ENCODE results near the gene VWA5B2. TPM values are rescaled to one million over a fixed set of nuclear protein-coding genes. Genes with fewer than 3 reads are reported as not detected.

VWA5B2 gene
- total and polyA plus RNA-seq, 4 donors = 0.12 to 1.7 (median 0.86) TPM

DNA sequence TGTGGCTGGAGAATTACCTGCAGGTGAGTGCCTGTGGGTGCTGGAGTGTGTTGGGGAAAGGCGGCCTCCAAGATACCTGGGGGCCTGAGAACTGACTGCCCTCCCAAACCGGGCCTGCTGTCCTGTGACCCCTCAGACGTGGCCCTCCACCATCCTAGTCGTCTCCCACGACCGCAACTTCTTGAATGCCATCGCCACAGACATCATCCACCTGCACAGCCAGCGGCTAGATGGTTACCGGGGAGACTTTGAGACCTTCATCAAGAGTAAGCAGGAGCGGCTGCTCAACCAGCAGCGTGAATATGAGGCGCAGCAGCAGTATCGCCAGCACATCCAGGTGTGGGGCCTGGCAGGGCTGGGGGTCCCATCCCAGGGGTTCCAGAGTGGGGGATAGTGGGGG lies 40.0 kb upstream of the VWA5B2 start:
- H3K9ac ChIP-seq (ENCODE audit: insufficient read depth in 1 of 2, low read length in 2 of 2) = no peak overlapping the region
- TF ChIP-seq, protein P1, sequence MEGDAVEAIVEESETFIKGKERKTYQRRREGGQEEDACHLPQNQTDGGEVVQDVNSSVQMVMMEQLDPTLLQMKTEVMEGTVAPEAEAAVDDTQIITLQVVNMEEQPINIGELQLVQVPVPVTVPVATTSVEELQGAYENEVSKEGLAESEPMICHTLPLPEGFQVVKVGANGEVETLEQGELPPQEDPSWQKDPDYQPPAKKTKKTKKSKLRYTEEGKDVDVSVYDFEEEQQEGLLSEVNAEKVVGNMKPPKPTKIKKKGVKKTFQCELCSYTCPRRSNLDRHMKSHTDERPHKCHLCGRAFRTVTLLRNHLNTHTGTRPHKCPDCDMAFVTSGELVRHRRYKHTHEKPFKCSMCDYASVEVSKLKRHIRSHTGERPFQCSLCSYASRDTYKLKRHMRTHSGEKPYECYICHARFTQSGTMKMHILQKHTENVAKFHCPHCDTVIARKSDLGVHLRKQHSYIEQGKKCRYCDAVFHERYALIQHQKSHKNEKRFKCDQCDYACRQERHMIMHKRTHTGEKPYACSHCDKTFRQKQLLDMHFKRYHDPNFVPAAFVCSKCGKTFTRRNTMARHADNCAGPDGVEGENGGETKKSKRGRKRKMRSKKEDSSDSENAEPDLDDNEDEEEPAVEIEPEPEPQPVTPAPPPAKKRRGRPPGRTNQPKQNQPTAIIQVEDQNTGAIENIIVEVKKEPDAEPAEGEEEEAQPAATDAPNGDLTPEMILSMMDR (IDR thresholded peaks at IDR 0.05; ENCODE audit: control extremely low read depth, extremely low read depth) = no peak
- H3K27ac ChIP-seq (ENCODE audit: low read depth in 1 of 2, low read length in 1 of 2) = no peak overlapping the region
- no peaks in the 10 kb centered on the region for H3K9me3 ChIP-seq (ENCODE audit: control insufficient read depth in 4 of 4, insufficient read depth in 3 of 4, low read length in 3 of 4)
- ATAC-seq (ENCODE audit: insufficient read depth, low FRiP score) (no peak), DNase-seq (no peak)
- peaks cover 15 to 48% (median 36%) of the 10 kb centered on the region in 4 donors for H3K36me3 ChIP-seq (ENCODE audit: control insufficient read depth in 4 of 4, insufficient read depth in 4 of 4, low read length in 4 of 4)
- H3K27me3 ChIP-seq (ENCODE audit: control insufficient read depth in 3 of 3, insufficient read depth in 3 of 3, low read length in 2 of 3) = no peaks in the 10 kb centered on the region
- 93 to 94% methylated on average over 13 of the region's 13 CpGs for WGBS, 2 donors
- H3K4me3 ChIP-seq = no peak overlapping the region
- peaks cover 0 to 17% (median 6%) of the 10 kb centered on the region in 5 donors for H3K4me1 ChIP-seq (ENCODE audit: control insufficient read depth in 5 of 5, insufficient read depth in 5 of 5, low read length in 5 of 5)

DNA sequence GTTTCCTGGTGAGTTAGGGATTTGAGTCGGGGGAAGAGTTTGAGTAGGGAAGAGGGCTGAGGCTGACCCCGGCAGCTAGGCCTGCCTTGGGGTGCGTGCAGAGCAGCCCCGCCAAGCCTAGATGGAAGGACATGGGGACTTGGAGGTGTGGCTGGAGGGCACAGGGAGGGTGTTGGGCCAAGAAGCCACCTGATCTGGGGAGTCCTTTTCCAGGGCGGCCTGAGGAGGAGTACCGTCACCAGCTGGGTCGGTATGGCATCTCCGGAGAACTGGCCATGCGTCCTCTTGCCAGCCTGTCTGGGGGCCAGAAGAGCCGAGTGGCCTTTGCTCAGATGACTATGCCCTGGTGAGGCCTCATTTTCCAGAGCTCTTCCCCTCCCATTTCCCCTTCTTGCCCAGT lies 36.5 kb upstream of the VWA5B2 start:
- Histone ChIP-seq H3K27ac (ENCODE audit: low read depth in 1 of 2, low read length in 1 of 2) (no peak overlapping the region), H3K9me3 (ENCODE audit: control insufficient read depth in 4 of 4, insufficient read depth in 3 of 4, low read length in 3 of 4) (no peaks in the 10 kb centered on the region), H3K9ac (ENCODE audit: insufficient read depth in 1 of 2, low read length in 2 of 2) (no peak overlapping the region), H3K36me3 (ENCODE audit: control insufficient read depth in 4 of 4, insufficient read depth in 4 of 4, low read length in 4 of 4) (peaks cover 18 to 68% (median 39%) of the 10 kb centered on the region in 4 donors), H3K4me3 (no peak overlapping the region), H3K27me3 (ENCODE audit: control insufficient read depth in 3 of 3, insufficient read depth in 3 of 3, low read length in 2 of 3) (no peaks in the 10 kb centered on the region), H3K4me1 (ENCODE audit: control insufficient read depth in 5 of 5, insufficient read depth in 5 of 5, low read length in 5 of 5) (no peaks in the 10 kb centered on the region)
- WGBS, 2 donors = 97 to 99% methylated on average over 10 of the region's 10 CpGs
- no peak for ATAC-seq (ENCODE audit: insufficient read depth, low FRiP score)
- TF ChIP-seq, protein P1 (IDR thresholded peaks at IDR 0.05; ENCODE audit: control extremely low read depth, extremely low read depth) = no peak
- no peak for DNase-seq

DNA sequence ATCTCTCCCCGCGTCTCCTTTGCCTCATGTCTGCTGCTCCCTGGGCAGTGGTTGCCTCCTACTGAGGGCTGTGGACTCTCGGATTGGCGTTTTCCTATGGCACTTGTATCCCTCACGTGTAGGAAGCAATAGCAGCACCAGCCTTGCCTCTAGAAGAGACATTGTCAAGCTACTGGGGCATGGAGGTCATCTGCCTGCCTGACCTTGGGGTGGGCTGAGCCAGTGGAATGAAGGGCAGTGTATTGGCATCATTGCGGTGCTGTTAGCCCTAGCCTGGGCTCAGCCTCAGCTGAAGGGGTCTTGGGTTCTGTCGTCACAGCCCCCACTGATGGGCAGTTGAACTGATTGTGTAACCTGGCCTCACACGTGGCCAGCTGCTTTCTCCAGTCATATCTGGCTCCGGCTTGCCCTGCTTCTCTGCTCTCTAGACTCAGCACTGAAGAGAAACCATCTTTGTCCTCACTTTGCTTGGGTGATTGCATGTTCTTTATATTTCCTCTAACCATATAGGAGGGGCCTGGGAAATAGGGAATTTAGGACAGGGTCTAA lies 35.3 kb upstream of the VWA5B2 start:
- no peaks in the 10 kb centered on the region for H3K4me1 ChIP-seq (ENCODE audit: control insufficient read depth in 5 of 5, insufficient read depth in 5 of 5, low read length in 5 of 5)
- ATAC-seq (ENCODE audit: insufficient read depth, low FRiP score) (no peak), DNase-seq (no peak)
- H3K36me3 ChIP-seq (ENCODE audit: control insufficient read depth in 4 of 4, insufficient read depth in 4 of 4, low read length in 4 of 4) = peaks cover 18 to 57% (median 36%) of the 10 kb centered on the region in 4 donors
- no peak overlapping the region for H3K4me3 ChIP-seq
- 82 to 88% methylated on average over 9 of the region's 9 CpGs for WGBS, 2 donors
- TF ChIP-seq, protein P1 (IDR thresholded peaks at IDR 0.05; ENCODE audit: control extremely low read depth, extremely low read depth) = no peak
- no peaks in the 10 kb centered on the region for H3K27me3 ChIP-seq (ENCODE audit: control insufficient read depth in 3 of 3, insufficient read depth in 3 of 3, low read length in 2 of 3)
- no peak overlapping the region for H3K27ac ChIP-seq (ENCODE audit: low read depth in 1 of 2, low read length in 1 of 2)
- H3K9me3 ChIP-seq (ENCODE audit: control insufficient read depth in 4 of 4, insufficient read depth in 3 of 4, low read length in 3 of 4) = no peaks in the 10 kb centered on the region
- H3K9ac ChIP-seq (ENCODE audit: insufficient read depth in 1 of 2, low read length in 2 of 2) = no peak overlapping the region

DNA sequence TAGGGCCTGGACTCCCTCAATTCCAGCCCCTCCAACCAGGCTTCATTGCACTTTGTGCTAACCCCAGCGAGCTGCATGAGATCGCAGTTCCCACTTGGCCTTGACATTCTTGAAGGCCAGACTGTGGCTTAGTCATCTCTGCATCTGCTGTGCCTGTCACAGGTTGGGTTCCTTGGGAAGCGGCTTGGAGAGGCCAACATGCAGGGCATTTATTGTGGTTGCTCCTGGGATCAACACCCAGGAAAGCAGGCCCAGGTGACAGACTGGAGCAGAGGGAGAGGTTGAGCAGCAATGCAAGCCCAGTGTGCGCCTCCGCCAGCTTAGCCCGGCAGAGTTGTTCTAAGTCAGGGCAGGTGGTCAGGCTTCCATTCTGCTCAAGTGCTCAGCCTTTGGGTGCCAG lies 32.8 kb upstream of the VWA5B2 start:
- ATAC-seq (ENCODE audit: insufficient read depth, low FRiP score) (no peak), DNase-seq (no peak)
- Histone ChIP-seq H3K27me3 (ENCODE audit: control insufficient read depth in 3 of 3, insufficient read depth in 3 of 3, low read length in 2 of 3) (no peaks in the 10 kb centered on the region), H3K9ac (ENCODE audit: insufficient read depth in 1 of 2, low read length in 2 of 2) (no peak overlapping the region), H3K4me3 (no peak overlapping the region), H3K36me3 (ENCODE audit: control insufficient read depth in 4 of 4, insufficient read depth in 4 of 4, low read length in 4 of 4) (peaks cover 5 to 42% (median 22%) of the 10 kb centered on the region in 4 donors), H3K27ac (ENCODE audit: low read depth in 1 of 2, low read length in 1 of 2) (no peak overlapping the region), H3K4me1 (ENCODE audit: control insufficient read depth in 5 of 5, insufficient read depth in 5 of 5, low read length in 5 of 5) (no peaks in the 10 kb centered on the region), H3K9me3 (ENCODE audit: control insufficient read depth in 4 of 4, insufficient read depth in 3 of 4, low read length in 3 of 4) (no peaks in the 10 kb centered on the region)
- TF ChIP-seq, protein P1 (IDR thresholded peaks at IDR 0.05; ENCODE audit: control extremely low read depth, extremely low read depth) = no peak
- 93 to 97% methylated on average over 6 of the region's 6 CpGs for WGBS, 2 donors

Data from lung (tissue), 12 donors.